Astrocyte of the spinal cord (primary cell): ENCODE data around the gene TSSK6.

Experiments used
- DNase-seq: peaks from one replicate; pipeline ENCODE4 v3.0.0; 2011; ENCODE audit warnings: low read depth, low spot score
- H3K4me3 ChIP-seq: 2 replicates; pipeline ENCODE4 v1.5.1; 2011; ENCODE audit warnings: low read depth, mild to moderate bottlenecking, low read length, moderate library complexity
- in situ Hi-C: cut with HindIII; loops from 2 replicates; pipeline ENCODE4 v1.10.0; 2017; ENCODE audit warnings: low sequenced_read_pairs
- TF ChIP-seq, protein P1 (sequence below): IDR thresholded peaks from 2 replicates; pipeline ENCODE4 v1.5.1; 2012; ENCODE audit warnings: low read depth, mild to moderate bottlenecking, low read length, inconsistent platforms

TSSK6 gene

DNA sequence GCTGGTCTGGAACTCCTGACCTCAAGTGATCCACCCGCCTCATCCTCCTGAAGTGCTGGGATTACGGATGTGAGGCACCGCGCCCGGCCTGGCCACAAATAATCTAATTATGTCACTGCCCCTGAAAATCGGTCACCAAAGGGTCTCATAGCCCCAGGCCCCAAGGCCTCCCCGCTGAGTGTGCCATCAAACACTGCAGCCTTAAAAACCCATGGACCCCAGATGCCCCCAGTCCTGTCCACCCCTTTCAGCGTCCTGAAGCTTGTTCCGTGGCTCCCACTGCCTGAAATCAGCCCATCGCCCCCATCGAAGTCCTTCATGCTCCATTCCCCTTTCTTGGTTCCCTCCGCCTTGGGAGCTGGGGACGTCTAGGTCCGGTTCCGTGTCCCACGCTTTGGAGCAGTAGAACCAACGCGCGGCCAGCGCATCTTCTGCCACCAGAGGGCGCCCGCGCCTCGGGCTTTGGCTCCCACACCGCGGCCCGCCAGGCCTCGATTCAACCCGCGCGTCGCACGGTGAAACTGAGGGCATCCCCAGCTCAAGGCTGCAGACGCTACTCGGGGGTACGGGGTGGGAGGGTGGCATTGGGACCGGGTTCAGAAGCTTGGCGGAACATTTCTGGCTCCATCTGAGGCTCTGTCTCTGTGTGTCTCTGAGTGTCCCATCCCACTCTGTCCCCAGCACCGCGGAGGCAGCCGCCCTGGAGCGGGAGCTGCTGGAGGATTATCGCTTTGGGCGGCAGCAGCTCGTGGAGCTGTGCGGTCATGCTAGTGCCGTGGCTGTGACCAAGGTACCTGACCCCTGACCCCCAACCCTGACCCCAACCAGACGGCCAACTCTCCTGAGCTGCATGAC is 16.8 kb upstream of the TSSK6 start:
- in situ Hi-C loops, result no loop called here
- TF ChIP-seq, protein P1, sequence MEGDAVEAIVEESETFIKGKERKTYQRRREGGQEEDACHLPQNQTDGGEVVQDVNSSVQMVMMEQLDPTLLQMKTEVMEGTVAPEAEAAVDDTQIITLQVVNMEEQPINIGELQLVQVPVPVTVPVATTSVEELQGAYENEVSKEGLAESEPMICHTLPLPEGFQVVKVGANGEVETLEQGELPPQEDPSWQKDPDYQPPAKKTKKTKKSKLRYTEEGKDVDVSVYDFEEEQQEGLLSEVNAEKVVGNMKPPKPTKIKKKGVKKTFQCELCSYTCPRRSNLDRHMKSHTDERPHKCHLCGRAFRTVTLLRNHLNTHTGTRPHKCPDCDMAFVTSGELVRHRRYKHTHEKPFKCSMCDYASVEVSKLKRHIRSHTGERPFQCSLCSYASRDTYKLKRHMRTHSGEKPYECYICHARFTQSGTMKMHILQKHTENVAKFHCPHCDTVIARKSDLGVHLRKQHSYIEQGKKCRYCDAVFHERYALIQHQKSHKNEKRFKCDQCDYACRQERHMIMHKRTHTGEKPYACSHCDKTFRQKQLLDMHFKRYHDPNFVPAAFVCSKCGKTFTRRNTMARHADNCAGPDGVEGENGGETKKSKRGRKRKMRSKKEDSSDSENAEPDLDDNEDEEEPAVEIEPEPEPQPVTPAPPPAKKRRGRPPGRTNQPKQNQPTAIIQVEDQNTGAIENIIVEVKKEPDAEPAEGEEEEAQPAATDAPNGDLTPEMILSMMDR, result peak; percentile 98
- DNase-seq, result peak; percentile 46
- no peak overlapping the region for H3K4me3 ChIP-seq

DNA sequence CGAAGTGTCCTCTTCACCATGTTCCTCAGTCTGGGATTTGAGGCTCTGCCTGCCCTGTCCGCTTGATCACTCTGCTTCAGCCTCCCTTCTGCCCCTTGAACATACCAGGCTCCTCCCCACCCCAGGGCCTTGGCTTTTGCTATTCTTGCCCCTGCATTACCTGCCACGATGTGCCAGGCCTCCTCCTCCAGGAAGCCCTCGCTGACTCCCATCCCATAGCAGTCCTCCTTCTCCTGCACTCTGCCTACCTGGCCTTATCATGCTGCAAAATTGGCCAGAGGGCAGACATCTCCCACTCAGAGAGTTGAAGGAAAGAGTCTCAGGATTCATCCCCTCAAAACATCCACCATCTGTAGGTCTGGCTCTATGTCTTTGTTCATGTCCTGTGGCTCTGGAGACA is 15.5 kb upstream of the TSSK6 start:
- no peak overlapping the region for H3K4me3 ChIP-seq
- no peak for DNase-seq
- TF ChIP-seq, protein P1, result no peak
- in situ Hi-C loops, result no loop called here

DNA sequence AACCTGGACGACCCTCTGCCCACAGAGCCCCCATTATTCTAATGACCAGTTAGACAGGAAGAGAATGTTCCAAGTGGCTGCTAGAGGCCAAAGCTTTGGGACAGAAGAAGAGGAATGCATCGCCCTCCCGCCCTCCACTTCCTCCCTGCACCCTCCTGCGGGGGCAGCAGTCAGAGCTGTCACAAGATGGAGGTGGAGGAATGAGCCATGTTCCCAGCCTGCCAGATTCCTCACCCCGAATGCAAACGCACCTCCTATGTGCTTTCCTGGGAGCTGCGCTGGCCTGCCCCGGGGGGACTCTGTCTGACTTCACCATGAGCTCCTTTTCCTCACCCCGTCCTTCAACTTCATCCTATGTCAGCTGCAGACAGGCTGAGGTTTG is 15.1 kb upstream of the TSSK6 start:
- no peak for DNase-seq
- in situ Hi-C loops, result no loop called here
- H3K4me3 ChIP-seq, result no peak overlapping the region
- TF ChIP-seq, protein P1, result no peak

DNA sequence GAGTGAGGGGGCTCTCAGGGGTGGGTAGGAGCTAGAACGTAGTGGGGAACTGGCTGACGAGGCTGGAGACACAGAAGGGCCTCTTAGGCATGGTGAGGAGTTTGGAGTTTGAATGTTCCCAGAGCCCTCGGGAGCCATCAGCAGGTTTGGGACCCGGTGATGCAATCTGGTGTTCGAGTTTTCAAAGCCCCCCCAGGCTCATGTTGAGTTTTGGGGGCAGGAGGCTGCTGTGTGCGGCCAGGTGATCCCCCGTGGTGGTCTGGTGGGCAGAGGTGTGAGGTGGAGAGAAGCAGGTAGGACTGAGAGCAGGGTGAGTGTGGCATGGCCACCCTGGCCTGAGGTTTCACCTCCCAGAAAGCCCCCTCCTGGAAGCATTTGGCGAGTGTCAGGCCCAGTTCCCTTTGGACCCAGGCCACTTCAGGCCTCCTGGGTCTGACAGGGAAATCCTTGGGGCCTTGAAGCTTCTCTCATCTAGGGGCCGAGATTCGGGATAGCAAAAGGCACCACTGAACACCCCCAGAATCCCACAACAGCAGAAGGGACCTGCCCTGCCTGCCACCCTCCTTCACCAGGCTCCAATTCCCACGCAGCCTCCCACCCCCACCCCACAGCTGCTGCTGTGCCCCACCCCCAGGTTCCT is 14.6 kb upstream of the TSSK6 start:
- TF ChIP-seq, protein P1, result no peak
- in situ Hi-C loops, result no loop called here

DNA sequence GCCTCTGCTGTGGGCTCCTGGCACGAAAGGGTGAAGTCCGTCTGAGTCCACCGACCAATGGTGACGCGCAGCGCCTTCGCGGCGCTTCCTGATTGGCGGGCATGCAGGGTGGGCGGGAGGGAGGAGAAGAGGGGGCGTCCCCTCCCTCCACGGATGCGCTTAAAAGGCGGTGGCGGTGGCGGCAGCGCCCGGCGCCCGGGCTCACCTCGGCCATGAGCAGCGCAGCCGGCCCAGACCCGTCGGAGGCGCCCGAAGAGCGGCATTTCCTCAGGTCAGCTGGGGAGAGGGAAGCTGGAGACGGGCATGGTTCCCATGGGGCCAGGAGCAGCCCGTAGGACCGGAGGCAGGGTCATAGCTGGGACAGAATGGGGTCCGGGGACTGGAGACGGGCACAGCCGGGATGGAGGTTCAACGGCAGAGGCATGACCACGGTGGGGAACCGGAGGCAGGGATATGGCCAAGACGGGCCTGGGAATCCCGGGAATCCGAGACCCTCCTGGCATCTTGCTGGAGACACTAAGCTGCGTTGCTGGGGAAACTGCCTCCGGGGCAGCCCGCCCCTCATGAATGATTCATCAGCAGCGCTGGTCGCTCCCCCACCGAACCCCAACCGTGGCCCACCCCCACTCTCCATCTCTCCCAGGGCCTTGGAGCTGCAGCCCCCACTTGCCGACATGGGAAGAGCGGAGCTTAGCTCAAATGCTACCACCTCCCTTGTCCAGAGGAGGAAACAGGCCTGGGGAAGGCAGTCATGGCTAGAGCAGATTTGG is 13.6 kb upstream of the TSSK6 start, which contains the start of gene YJEFN3:
Gene YJEFN3, plus strand, starts transcription at position 191 of the 770 bp plus-strand sequence. Its CDS starts 22 bp downstream, at position 213.
- TF ChIP-seq, protein P1, result no peak
- H3K4me3 ChIP-seq, result no peak within 1 kb of the TSS
- in situ Hi-C loops, result no loop called here
- DNase-seq, result peak; percentile 44

More for the DNA sequence above, 14.6 kb upstream of the TSSK6 start:
- no peak for DNase-seq
- H3K4me3 ChIP-seq, result no peak overlapping the region
